Endothelial cell of umbilical vein (primary cell): ENCODE measurements around the gene EMC8. TPM values are rescaled to one million over a fixed set of nuclear protein-coding genes. Genes with fewer than 3 reads are reported as not detected.

Experiments used
- BruUV-seq: library from RNA; stranded (reverse); fragments of 400-500 nt; replicated peaks from 2 replicates; lab custom pipeline; 2021; lab: Mats Ljungman, UMichigan
- CTCF ChIA-PET: fragments of 300-600, 350-600 bp; sonication (Branson Sonifier 250); formaldehyde crosslinking; loops from one replicate; lab custom pipeline; 2021; ENCODE audit warnings: antibody characterized with exemption, inconsistent platforms; lab: Charles Lee
- POLR2A ChIA-PET: fragments of 300-600, 350-600 bp; sonication (Branson Sonifier 250); formaldehyde crosslinking; loops from one replicate; lab custom pipeline; 2021; ENCODE audit warnings: antibody characterized with exemption, inconsistent platforms; lab: Charles Lee
- DNase-seq: peaks from one replicate; pipeline ENCODE4 v3.0.0-alpha.2; 2011; ENCODE audit warnings: low read depth, low spot score
- FAIRE-seq: peaks from 2 replicates; lab custom pipeline; 2011; peaks lifted over from hg19 to GRCh38; lab: Jason Lieb, UNC
- H2AFZ ChIP-seq: 2 replicates; pipeline ENCODE4 v1.6.0; 2012; ENCODE audit warnings: low read depth, low read length, control low read depth, inconsistent platforms
- H3K27ac ChIP-seq: 2 replicates; pipeline ENCODE4 v1.5.1; 2011; ENCODE audit warnings: low read depth, mild to moderate bottlenecking, control low read depth, low read length, moderate library complexity; ENCODE audit not compliant: insufficient read depth
- H3K27me3 ChIP-seq, 2 experiments: 2 replicates each; pipeline versions ENCODE4 v1.6.0 to v1.6.1; 2011; ENCODE audit warnings: low read length in 2 of 2, mixed read lengths in 1 of 2; ENCODE audit not compliant: control insufficient read depth in 2 of 2, insufficient read depth in 2 of 2
- H3K36me3 ChIP-seq, 2 experiments: 2 replicates in 1 of 2; 3 replicates in 1 of 2; pipeline ENCODE4 v1.5.1; 2011; ENCODE audit warnings: low read length in 2 of 2, mild to moderate bottlenecking in 1 of 2, moderate library complexity in 1 of 2; ENCODE audit not compliant: control insufficient read depth in 2 of 2, insufficient read depth in 2 of 2; ENCODE audit errors: extremely low read depth in 1 of 2
- H3K4me1 ChIP-seq: 3 replicates; pipeline ENCODE4 v1.5.1; 2011; ENCODE audit warnings: mild to moderate bottlenecking, low read length; ENCODE audit not compliant: control insufficient read depth, insufficient read depth; ENCODE audit errors: extremely low read depth
- H3K4me2 ChIP-seq: 2 replicates; pipeline ENCODE4 v1.6.1; 2011; ENCODE audit warnings: low read length, control low read depth, mixed read lengths; ENCODE audit not compliant: insufficient read depth
- H3K4me3 ChIP-seq, 3 experiments: fragments of 200-600 bp in 1 of 3; sonication (generic), shearing (Covaris generic) in 1 of 3; replicated peaks in 1 of 3; 2 replicates each; pipeline ENCODE4 v1.5.1; 2011 to 2016; ENCODE audit warnings: control low read depth in 3 of 3, low read length in 3 of 3, mild to moderate bottlenecking in 2 of 3, inconsistent platforms in 1 of 3, low read depth in 1 of 3, moderate library complexity in 1 of 3; ENCODE audit not compliant: insufficient read depth in 1 of 3
- H3K79me2 ChIP-seq: 2 replicates; pipeline ENCODE4 v1.6.0; 2012; ENCODE audit warnings: low read length, inconsistent platforms; ENCODE audit not compliant: control insufficient read depth, insufficient read depth
- H3K9ac ChIP-seq: replicated peaks from 2 replicates; pipeline ENCODE3; 2011; ENCODE audit warnings: low read length, control low read depth; ENCODE audit not compliant: insufficient read depth; ENCODE audit errors: extremely low read depth
- H3K9me1 ChIP-seq: replicated peaks from 3 replicates; pipeline ENCODE4 v1.6.0; 2011; ENCODE audit warnings: mild to moderate bottlenecking, low read length; ENCODE audit not compliant: control insufficient read depth, insufficient read depth; ENCODE audit errors: extremely low read depth
- H3K9me3 ChIP-seq: replicated peaks from 2 replicates; pipeline ENCODE4 v1.5.1; 2012; ENCODE audit warnings: low read length, inconsistent platforms; ENCODE audit not compliant: control insufficient read depth, insufficient read depth
- H4K20me1 ChIP-seq: replicated peaks from 2 replicates; pipeline ENCODE3; 2011; ENCODE audit warnings: mild to moderate bottlenecking, low read length; ENCODE audit not compliant: control insufficient read depth, insufficient read depth; ENCODE audit errors: extremely low read depth
- CTCF ChIP-seq, 2 donors: IDR thresholded peaks; 1 replicate in 1 of 2; 2 replicates in 1 of 2; pipeline ENCODE4 v1.5.1; 2011; ENCODE audit warnings: low read length in 2 of 2, mild to moderate bottlenecking in 2 of 2, moderate library complexity in 2 of 2, control low read depth in 1 of 2, inconsistent platforms in 1 of 2, low read depth in 1 of 2; ENCODE audit not compliant: insufficient read depth in 1 of 2; ENCODE audit errors: extremely low read depth in 1 of 2
- EZH2 ChIP-seq: IDR thresholded peaks from 2 replicates; pipeline ENCODE4 v1.6.1; 2012; ENCODE audit warnings: borderline replicate concordance, low read depth, mild to moderate bottlenecking, moderate library complexity, low read length, inconsistent platforms; ENCODE audit not compliant: severe bottlenecking
- FOS ChIP-seq: IDR thresholded peaks from 2 replicates; pipeline ENCODE4 v1.6.1; 2011; ENCODE audit warnings: mild to moderate bottlenecking, low read length, moderate library complexity, borderline replicate concordance; ENCODE audit not compliant: insufficient read depth
- GATA2 ChIP-seq: IDR thresholded peaks from 2 replicates; pipeline ENCODE4 v1.7.0; 2011; ENCODE audit warnings: low read depth, mild to moderate bottlenecking, moderate library complexity, mixed read lengths, low read length; ENCODE audit not compliant: insufficient read length, insufficient read depth
- JUN ChIP-seq: IDR thresholded peaks from 2 replicates; pipeline ENCODE4 v1.6.1; 2011; ENCODE audit warnings: borderline replicate concordance, low read depth; ENCODE audit not compliant: insufficient read length, insufficient read depth
- MAX ChIP-seq: IDR thresholded peaks from 2 replicates; pipeline ENCODE4 v1.6.1; 2011; ENCODE audit not compliant: insufficient read depth, insufficient read length
- MYC ChIP-seq: IDR thresholded peaks from one replicate; pipeline ENCODE4 v1.6.1; 2011; ENCODE audit warnings: mild to moderate bottlenecking, low read depth, low read length
- POLR2A ChIP-seq: IDR thresholded peaks from 2 replicates; pipeline ENCODE4 v1.6.1; 2012; ENCODE audit warnings: low read depth, mild to moderate bottlenecking, control low read depth, low read length
- POLR2AphosphoS5 ChIP-seq: IDR thresholded peaks from 2 replicates; pipeline ENCODE4 v1.6.1; 2012; ENCODE audit warnings: low read depth, mild to moderate bottlenecking, control low read depth, low read length, moderate library complexity; ENCODE audit not compliant: insufficient read depth
- dilution Hi-C: fragments of 300-500 bp; cut with MboI; formaldehyde crosslinking; loops from one replicate; pipeline ENCODE4 v1.15.0; 2019; ENCODE audit warnings: low sequenced_read_pairs; ENCODE audit not compliant: extremely low pct_ligation_motif_present
- intact Hi-C: fragments of 100-400 bp; cut with micrococcal nuclease; formaldehyde crosslinking; loops from one replicate; pipeline ENCODE4 v1.10.0; 2022
- polyA plus RNA-seq, 4 experiments: library from polyadenylated mRNA; depleted of rRNA in 3 of 4; stranded (reverse) in 3 of 4; unstranded in 1 of 4; fragments of >200 nt; gene quantifications; 2 replicates each; pipeline versions ENCODE4 v1.2.1 to v1.2.3, GENCODE V29; 2011 to 2012; ENCODE audit warnings: missing spikeins in 1 of 4
- total RNA-seq: library from RNA; stranded (reverse); gene quantifications from 2 replicates; pipeline ENCODE4 v1.2.3, GENCODE V29; 2021

Gene EMC8
- total and polyA plus RNA-seq, 2 donors (not counting 3 experiments of a cell fraction or from before 2014, with no cell fraction given): 51.2 to 59.6 TPM

GRCh38 chr16:85847681-85848601, 48.6 kb upstream of the EMC8 start:
- H4K20me1 ChIP-seq: no peaks in the 10 kb centered on the region
- no peak overlapping the region for H3K4me3 ChIP-seq
- CTCF ChIA-PET: no interaction called here
- no peaks in the 10 kb centered on the region for H3K9me3 ChIP-seq
- DNase-seq (no peak), FAIRE-seq (no peak)
- H3K4me1 ChIP-seq: no peaks in the 10 kb centered on the region
- TF ChIP-seq POLR2A (no peak), GATA2 (no peak), CTCF (IDR thresholded peaks at IDR 0.05; ENCODE audit: extremely low read depth in 1 of 2, insufficient read depth in 1 of 2, low read depth in 1 of 2, low read length in 2 of 2) (no peak), JUN (no peak), MAX (no peak), FOS (no peak), EZH2 (no peak), MYC (no peak), POLR2AphosphoS5 (no peak)
- no peak overlapping the region for H2AFZ ChIP-seq
- no peaks in the 10 kb centered on the region for H3K9me1 ChIP-seq
- no peak overlapping the region for H3K9ac ChIP-seq
- intact Hi-C loops (no loop called here), dilution Hi-C loops (no loop called here)
- peaks cover 0 to 2% of the 10 kb centered on the region in 2 experiments for H3K27me3 ChIP-seq
- H3K36me3 ChIP-seq: no peaks in the 10 kb centered on the region
- BruUV-seq: no TSS peak
- no peaks in the 10 kb centered on the region for H3K79me2 ChIP-seq
- POLR2A ChIA-PET: no interaction called here
- H3K4me2 ChIP-seq: no peak overlapping the region
- no peak overlapping the region for H3K27ac ChIP-seq
